WTC11 (cell line): ENCODE data around the gene P2RX6. TPM values are rescaled to one million over a fixed set of nuclear protein-coding genes. Genes with fewer than 3 reads are reported as not detected.

ENCODE experiments used
- FOXK1 ChIP-seq: sonication (generic); formaldehyde crosslinking; IDR thresholded peaks from 2 replicates; pipeline ENCODE4 v1.8.0; 2022; ENCODE audit warnings: mild to moderate bottlenecking, moderate library complexity, missing genetic modification reagents
- GTF2I ChIP-seq: fragments of 250-450 bp; sonication (Bioruptor Pico); conservative IDR thresholded peaks from 2 replicates; pipeline ENCODE4 v1.4.0; 2021; ENCODE audit warnings: mild to moderate bottlenecking
- HMGA2 ChIP-seq: fragments of 250-450 bp; sonication (Bioruptor Pico); IDR thresholded peaks from 2 replicates; pipeline ENCODE4 v1.4.0; 2021; ENCODE audit warnings: mild to moderate bottlenecking, moderate library complexity
- MAX ChIP-seq: sonication (generic); formaldehyde crosslinking; IDR thresholded peaks from 2 replicates; pipeline ENCODE4 v1.8.0; 2022; ENCODE audit warnings: mild to moderate bottlenecking, missing genetic modification reagents
- SMAD3 ChIP-seq: sonication (generic); formaldehyde crosslinking; IDR thresholded peaks from 2 replicates; pipeline ENCODE4 v1.8.0; 2022; ENCODE audit warnings: missing genetic modification reagents, mild to moderate bottlenecking, borderline replicate concordance
- SP1 ChIP-seq: sonication (generic); formaldehyde crosslinking; conservative IDR thresholded peaks from 2 replicates; pipeline ENCODE4 v1.8.1; 2022; ENCODE audit warnings: missing genetic modification reagents
- STAT6 ChIP-seq: sonication (generic); formaldehyde crosslinking; conservative IDR thresholded peaks from 2 replicates; pipeline ENCODE4 v1.8.1; 2023; ENCODE audit warnings: mild to moderate bottlenecking, low read depth, missing genetic modification reagents, moderate library complexity
- total RNA-seq: library from RNA; stranded (reverse); gene quantifications from 3 replicates; pipeline ENCODE4 v1.2.3, GENCODE V29; 2021
- TF ChIP-seq, protein P1 (sequence below): sonication (generic); formaldehyde crosslinking; IDR thresholded peaks from 2 replicates; pipeline ENCODE4 v1.8.0; 2023; ENCODE audit warnings: missing genetic modification reagents, mild to moderate bottlenecking, borderline replicate concordance
- TF ChIP-seq, protein P2 (sequence below): sonication (generic); formaldehyde crosslinking; IDR thresholded peaks from 2 replicates; pipeline ENCODE4 v1.8.1; 2023; ENCODE audit warnings: mild to moderate bottlenecking, missing genetic modification reagents, moderate library complexity
- TF ChIP-seq, protein P3 (sequence below): sonication (generic); formaldehyde crosslinking; IDR thresholded peaks from 2 replicates; pipeline ENCODE4 v1.8.0; 2022; ENCODE audit warnings: missing genetic modification reagents
- TF ChIP-seq, protein P4 (sequence below): fragments of 250-450 bp; sonication (Bioruptor Pico); IDR thresholded peaks from 2 replicates; pipeline ENCODE4 v2.1.2; 2022; ENCODE audit warnings: mild to moderate bottlenecking, moderate library complexity

Gene P2RX6
- total RNA-seq, 1 experiment from 2014 or later = 0.13 TPM

- TF ChIP-seq, protein P1, sequence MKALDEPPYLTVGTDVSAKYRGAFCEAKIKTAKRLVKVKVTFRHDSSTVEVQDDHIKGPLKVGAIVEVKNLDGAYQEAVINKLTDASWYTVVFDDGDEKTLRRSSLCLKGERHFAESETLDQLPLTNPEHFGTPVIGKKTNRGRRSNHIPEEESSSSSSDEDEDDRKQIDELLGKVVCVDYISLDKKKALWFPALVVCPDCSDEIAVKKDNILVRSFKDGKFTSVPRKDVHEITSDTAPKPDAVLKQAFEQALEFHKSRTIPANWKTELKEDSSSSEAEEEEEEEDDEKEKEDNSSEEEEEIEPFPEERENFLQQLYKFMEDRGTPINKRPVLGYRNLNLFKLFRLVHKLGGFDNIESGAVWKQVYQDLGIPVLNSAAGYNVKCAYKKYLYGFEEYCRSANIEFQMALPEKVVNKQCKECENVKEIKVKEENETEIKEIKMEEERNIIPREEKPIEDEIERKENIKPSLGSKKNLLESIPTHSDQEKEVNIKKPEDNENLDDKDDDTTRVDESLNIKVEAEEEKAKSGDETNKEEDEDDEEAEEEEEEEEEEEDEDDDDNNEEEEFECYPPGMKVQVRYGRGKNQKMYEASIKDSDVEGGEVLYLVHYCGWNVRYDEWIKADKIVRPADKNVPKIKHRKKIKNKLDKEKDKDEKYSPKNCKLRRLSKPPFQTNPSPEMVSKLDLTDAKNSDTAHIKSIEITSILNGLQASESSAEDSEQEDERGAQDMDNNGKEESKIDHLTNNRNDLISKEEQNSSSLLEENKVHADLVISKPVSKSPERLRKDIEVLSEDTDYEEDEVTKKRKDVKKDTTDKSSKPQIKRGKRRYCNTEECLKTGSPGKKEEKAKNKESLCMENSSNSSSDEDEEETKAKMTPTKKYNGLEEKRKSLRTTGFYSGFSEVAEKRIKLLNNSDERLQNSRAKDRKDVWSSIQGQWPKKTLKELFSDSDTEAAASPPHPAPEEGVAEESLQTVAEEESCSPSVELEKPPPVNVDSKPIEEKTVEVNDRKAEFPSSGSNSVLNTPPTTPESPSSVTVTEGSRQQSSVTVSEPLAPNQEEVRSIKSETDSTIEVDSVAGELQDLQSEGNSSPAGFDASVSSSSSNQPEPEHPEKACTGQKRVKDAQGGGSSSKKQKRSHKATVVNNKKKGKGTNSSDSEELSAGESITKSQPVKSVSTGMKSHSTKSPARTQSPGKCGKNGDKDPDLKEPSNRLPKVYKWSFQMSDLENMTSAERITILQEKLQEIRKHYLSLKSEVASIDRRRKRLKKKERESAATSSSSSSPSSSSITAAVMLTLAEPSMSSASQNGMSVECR = no peak
- TF ChIP-seq, protein P2, sequence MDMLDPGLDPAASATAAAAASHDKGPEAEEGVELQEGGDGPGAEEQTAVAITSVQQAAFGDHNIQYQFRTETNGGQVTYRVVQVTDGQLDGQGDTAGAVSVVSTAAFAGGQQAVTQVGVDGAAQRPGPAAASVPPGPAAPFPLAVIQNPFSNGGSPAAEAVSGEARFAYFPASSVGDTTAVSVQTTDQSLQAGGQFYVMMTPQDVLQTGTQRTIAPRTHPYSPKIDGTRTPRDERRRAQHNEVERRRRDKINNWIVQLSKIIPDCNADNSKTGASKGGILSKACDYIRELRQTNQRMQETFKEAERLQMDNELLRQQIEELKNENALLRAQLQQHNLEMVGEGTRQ (CRISPR knock-in tag) = no peak
- no peak for TF ChIP-seq MAX (CRISPR knock-in tag)
- TF ChIP-seq, protein P3, sequence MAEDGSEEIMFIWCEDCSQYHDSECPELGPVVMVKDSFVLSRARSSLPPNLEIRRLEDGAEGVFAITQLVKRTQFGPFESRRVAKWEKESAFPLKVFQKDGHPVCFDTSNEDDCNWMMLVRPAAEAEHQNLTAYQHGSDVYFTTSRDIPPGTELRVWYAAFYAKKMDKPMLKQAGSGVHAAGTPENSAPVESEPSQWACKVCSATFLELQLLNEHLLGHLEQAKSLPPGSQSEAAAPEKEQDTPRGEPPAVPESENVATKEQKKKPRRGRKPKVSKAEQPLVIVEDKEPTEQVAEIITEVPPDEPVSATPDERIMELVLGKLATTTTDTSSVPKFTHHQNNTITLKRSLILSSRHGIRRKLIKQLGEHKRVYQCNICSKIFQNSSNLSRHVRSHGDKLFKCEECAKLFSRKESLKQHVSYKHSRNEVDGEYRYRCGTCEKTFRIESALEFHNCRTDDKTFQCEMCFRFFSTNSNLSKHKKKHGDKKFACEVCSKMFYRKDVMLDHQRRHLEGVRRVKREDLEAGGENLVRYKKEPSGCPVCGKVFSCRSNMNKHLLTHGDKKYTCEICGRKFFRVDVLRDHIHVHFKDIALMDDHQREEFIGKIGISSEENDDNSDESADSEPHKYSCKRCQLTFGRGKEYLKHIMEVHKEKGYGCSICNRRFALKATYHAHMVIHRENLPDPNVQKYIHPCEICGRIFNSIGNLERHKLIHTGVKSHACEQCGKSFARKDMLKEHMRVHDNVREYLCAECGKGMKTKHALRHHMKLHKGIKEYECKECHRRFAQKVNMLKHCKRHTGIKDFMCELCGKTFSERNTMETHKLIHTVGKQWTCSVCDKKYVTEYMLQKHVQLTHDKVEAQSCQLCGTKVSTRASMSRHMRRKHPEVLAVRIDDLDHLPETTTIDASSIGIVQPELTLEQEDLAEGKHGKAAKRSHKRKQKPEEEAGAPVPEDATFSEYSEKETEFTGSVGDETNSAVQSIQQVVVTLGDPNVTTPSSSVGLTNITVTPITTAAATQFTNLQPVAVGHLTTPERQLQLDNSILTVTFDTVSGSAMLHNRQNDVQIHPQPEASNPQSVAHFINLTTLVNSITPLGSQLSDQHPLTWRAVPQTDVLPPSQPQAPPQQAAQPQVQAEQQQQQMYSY = no peak
- no peak for TF ChIP-seq HMGA2 (CRISPR knock-in tag)
- TF ChIP-seq, protein P4, sequence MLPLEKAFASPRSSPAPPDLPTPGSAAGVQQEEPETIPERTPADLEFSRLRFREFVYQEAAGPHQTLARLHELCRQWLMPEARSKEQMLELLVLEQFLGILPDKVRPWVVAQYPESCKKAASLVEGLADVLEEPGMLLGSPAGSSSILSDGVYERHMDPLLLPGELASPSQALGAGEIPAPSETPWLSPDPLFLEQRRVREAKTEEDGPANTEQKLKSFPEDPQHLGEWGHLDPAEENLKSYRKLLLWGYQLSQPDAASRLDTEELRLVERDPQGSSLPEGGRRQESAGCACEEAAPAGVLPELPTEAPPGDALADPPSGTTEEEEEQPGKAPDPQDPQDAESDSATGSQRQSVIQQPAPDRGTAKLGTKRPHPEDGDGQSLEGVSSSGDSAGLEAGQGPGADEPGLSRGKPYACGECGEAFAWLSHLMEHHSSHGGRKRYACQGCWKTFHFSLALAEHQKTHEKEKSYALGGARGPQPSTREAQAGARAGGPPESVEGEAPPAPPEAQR = no peak
- no peak for TF ChIP-seq SMAD3 (CRISPR knock-in tag)
- TF ChIP-seq SP1 (CRISPR knock-in tag) = no peak
- no peak for TF ChIP-seq GTF2I (CRISPR knock-in tag)
- TF ChIP-seq STAT6 (CRISPR knock-in tag) = no peak
- TF ChIP-seq FOXK1 (CRISPR knock-in tag) = no peak
These were observed 40.5 kb upstream of the P2RX6 start (continued) for GRCh38 chr22:20974336-20974955.
